Measurements from ENCODE around the gene KRTAP12-3. TPM values are rescaled to one million over a fixed set of nuclear protein-coding genes. Genes with fewer than 3 reads are reported as not detected.

The KRTAP12-3 gene
- total RNA-seq, 1 experiment from 2014 or later, result not detected

GRCh38 chr21:44681861-44682579, 24.3 kb downstream of the KRTAP12-3 start, which contains the start of gene KRTAP12-1:
KRTAP12-1 (minus strand) TSS chr21:44682163; CDS start chr21:44682123, 40 bp downstream.
- Histone ChIP-seq H3K27ac (ENCODE audit: low read depth, low read length, poor library complexity, severe bottlenecking) (no peak within 1 kb of the TSS), H3K4me3 (ENCODE audit: low read depth, low read length, poor library complexity, severe bottlenecking) (no peak within 1 kb of the TSS), H3K36me3 (ENCODE audit: insufficient read depth, low read length, poor library complexity, severe bottlenecking) (no peaks in the 10 kb centered on the region), H3K4me1 (ENCODE audit: insufficient read depth, low read length, poor library complexity, severe bottlenecking) (no peaks in the 10 kb centered on the region), H3K9me3 (ENCODE audit: low read depth, low read length, poor library complexity, severe bottlenecking) (no peaks in the 10 kb centered on the region), H3K27me3 (replicated peaks; ENCODE audit: insufficient read depth, low read depth, low read length, poor library complexity) (no peaks in the 10 kb centered on the region)
- intact Hi-C loops (cut with micrococcal nuclease; ENCODE audit: unreplicated experiment), result no loop called here
- CTCF ChIA-PET, result interaction anchor here (0.5 kb wide), 1 partner anchor 8 kb away, joined by 3 read pairs; no protein-coding TSS in a partner anchor
- no peak for DNase-seq (ENCODE audit: low spot score)
- BruUV-seq (replicated peaks), result no TSS peak
- TF ChIP-seq CTCF (conservative IDR thresholded peaks at IDR 0.05; ENCODE audit: low read depth, low read length) (no peak), EZH2 (IDR thresholded peaks at IDR 0.05; ENCODE audit: borderline replicate concordance, low read depth, low read length, poor library complexity, severe bottlenecking) (no peak)
- POLR2A ChIA-PET (ENCODE audit: low non-redundant PET), result no interaction called here

- ChIA-PET CTCF (no interaction called here), POLR2A (ENCODE audit: low non-redundant PET) (no interaction called here)
- no peak overlapping the region for H3K4me3 ChIP-seq (ENCODE audit: low read depth, low read length, poor library complexity, severe bottlenecking)
- H3K36me3 ChIP-seq (ENCODE audit: insufficient read depth, low read length, poor library complexity, severe bottlenecking), result no peaks in the 10 kb centered on the region
- BruUV-seq (replicated peaks), result no TSS peak
- TF ChIP-seq EZH2 (IDR thresholded peaks at IDR 0.05; ENCODE audit: borderline replicate concordance, low read depth, low read length, poor library complexity, severe bottlenecking), result no peak
- TF ChIP-seq CTCF (conservative IDR thresholded peaks at IDR 0.05; ENCODE audit: low read depth, low read length), result no peak
- no peak overlapping the region for H3K27ac ChIP-seq (ENCODE audit: low read depth, low read length, poor library complexity, severe bottlenecking)
- DNase-seq (ENCODE audit: low spot score), result no peak
- intact Hi-C loops (cut with micrococcal nuclease; ENCODE audit: unreplicated experiment), result no loop called here
- no peaks in the 10 kb centered on the region for H3K27me3 ChIP-seq (replicated peaks; ENCODE audit: insufficient read depth, low read depth, low read length, poor library complexity)
- H3K9me3 ChIP-seq (ENCODE audit: low read depth, low read length, poor library complexity, severe bottlenecking), result no peaks in the 10 kb centered on the region
- H3K4me1 ChIP-seq (ENCODE audit: insufficient read depth, low read length, poor library complexity, severe bottlenecking), result no peaks in the 10 kb centered on the region
Measured at GRCh38 chr21:44682580-44683151, 24.9 kb downstream of the KRTAP12-3 start.

GRCh38 chr21:44684077-44684476, 26.3 kb downstream of the KRTAP12-3 start:
- POLR2A ChIA-PET (ENCODE audit: low non-redundant PET), result no interaction called here
- H3K27me3 ChIP-seq (replicated peaks; ENCODE audit: insufficient read depth, low read depth, low read length, poor library complexity), result no peaks in the 10 kb centered on the region

More at GRCh38 chr21:44684077-44684476, 26.3 kb downstream of the KRTAP12-3 start:
- Histone ChIP-seq H3K4me3 (ENCODE audit: low read depth, low read length, poor library complexity, severe bottlenecking) (no peak overlapping the region), H3K9me3 (ENCODE audit: low read depth, low read length, poor library complexity, severe bottlenecking) (no peaks in the 10 kb centered on the region), H3K27ac (ENCODE audit: low read depth, low read length, poor library complexity, severe bottlenecking) (no peak overlapping the region), H3K36me3 (ENCODE audit: insufficient read depth, low read length, poor library complexity, severe bottlenecking) (no peaks in the 10 kb centered on the region), H3K4me1 (ENCODE audit: insufficient read depth, low read length, poor library complexity, severe bottlenecking) (no peaks in the 10 kb centered on the region)
- no peak for DNase-seq (ENCODE audit: low spot score)
- TF ChIP-seq CTCF (conservative IDR thresholded peaks at IDR 0.05; ENCODE audit: low read depth, low read length) (no peak), EZH2 (IDR thresholded peaks at IDR 0.05; ENCODE audit: borderline replicate concordance, low read depth, low read length, poor library complexity, severe bottlenecking) (no peak)
- CTCF ChIA-PET, result no interaction called here
- intact Hi-C loops (cut with micrococcal nuclease; ENCODE audit: unreplicated experiment), result no loop called here
- BruUV-seq (replicated peaks), result no TSS peak

All from A673 (cell line).